Muscle of leg (tissue), 11 donors: ENCODE measurements around the gene ASCL5. TPM values are rescaled to one million over a fixed set of nuclear protein-coding genes. Genes with fewer than 3 reads are reported as not detected.

Experiments used
- DNase-seq: peaks from one replicate; pipeline ENCODE4 v3.0.0; 2013
- H3K27ac ChIP-seq: one replicate; pipeline ENCODE4 v1.5.1; 2013; ENCODE audit warnings: mild to moderate bottlenecking, low read length, control low read depth
- H3K27me3 ChIP-seq: one replicate; pipeline ENCODE4 v1.6.1; 2013; ENCODE audit warnings: low read length; ENCODE audit not compliant: control insufficient read depth, insufficient read depth
- H3K36me3 ChIP-seq: one replicate; pipeline ENCODE4 v1.6.1; 2013; ENCODE audit warnings: low read length; ENCODE audit not compliant: control insufficient read depth, insufficient read depth
- H3K4me1 ChIP-seq: one replicate; pipeline ENCODE4 v1.6.1; 2013; ENCODE audit warnings: low read length; ENCODE audit not compliant: control insufficient read depth, insufficient read depth
- H3K4me3 ChIP-seq: one replicate; pipeline ENCODE4 v1.5.1; 2013; ENCODE audit warnings: low read length, control low read depth
- H3K9me3 ChIP-seq: replicated peaks from 2 replicates; pipeline ENCODE4 v1.6.1; 2013; ENCODE audit warnings: low read depth, low read length; ENCODE audit not compliant: control insufficient read depth
- WGBS: methylation state at CpG from one replicate; pipeline ENCODE4 v1.1.5; 2013; ENCODE audit warnings: missing lambda C conversion rate; ENCODE audit not compliant: insufficient coverage; 5-methylcytosine and 5-hydroxymethylcytosine counted together
- polyA plus RNA-seq, 8 donors: library from polyadenylated mRNA; unstranded; fragments of 120-200 nt; gene quantifications; one replicate each; pipeline versions ENCODE4 v1.2.1 to v1.2.3, GENCODE V29; 2013; ENCODE audit warnings: inconsistent platforms in 1 of 8, low replicate concordance in 1 of 8; ENCODE audit not compliant: insufficient read length in 8 of 8, insufficient read depth in 1 of 8
- total RNA-seq: library from RNA; stranded (reverse); fragments of 120-200 nt; gene quantifications from one replicate; pipeline ENCODE4 v1.2.4, GENCODE V29; 2013

ASCL5 gene
- total and polyA plus RNA-seq, 9 donors = 0.04 to 0.40 (median 0.25) TPM; not detected in 1

DNA sequence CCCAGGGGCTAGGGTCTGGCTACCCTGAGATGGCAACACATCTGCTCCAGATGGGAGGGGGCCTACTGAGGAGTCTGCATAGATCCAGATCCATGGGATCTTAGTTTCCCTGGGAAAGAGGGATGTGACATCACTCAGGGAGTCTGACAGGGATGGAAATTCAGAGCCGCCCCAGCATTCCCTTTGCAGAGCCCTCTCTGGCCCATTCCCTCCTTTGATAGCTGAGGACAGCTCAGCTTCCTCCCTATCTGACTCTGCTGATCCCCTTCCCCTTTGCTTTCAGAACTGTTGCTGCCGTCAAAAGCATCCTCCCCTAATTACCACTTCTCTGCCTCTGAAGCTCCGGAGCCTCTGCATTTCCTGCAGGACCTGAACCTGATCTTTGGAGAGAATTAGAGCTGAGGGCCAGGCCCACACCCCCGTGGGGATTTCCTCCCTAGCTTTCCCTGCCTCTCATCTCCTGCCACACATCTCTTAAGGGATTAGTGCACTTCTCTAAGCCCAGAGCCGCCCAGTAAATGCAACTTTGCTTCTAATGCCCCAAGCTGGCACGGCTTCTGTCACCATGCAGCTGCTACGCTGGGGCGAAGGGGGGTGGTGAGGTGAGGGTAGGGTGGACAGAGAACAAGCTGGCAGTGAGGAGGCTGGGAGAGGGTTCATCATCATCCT lies 9.5 kb upstream of the ASCL5 start:
- WGBS = 64% methylated on average over 6 of the region's 8 CpGs
- Histone ChIP-seq H3K27me3 (no peaks in the 10 kb centered on the region), H3K27ac (no peak overlapping the region), H3K36me3 (peaks cover 75% of the 10 kb centered on the region), H3K4me3 (no peak overlapping the region), H3K4me1 (peaks cover 28% of the 10 kb centered on the region), H3K9me3 (no peaks in the 10 kb centered on the region)
- DNase-seq = no peak

DNA sequence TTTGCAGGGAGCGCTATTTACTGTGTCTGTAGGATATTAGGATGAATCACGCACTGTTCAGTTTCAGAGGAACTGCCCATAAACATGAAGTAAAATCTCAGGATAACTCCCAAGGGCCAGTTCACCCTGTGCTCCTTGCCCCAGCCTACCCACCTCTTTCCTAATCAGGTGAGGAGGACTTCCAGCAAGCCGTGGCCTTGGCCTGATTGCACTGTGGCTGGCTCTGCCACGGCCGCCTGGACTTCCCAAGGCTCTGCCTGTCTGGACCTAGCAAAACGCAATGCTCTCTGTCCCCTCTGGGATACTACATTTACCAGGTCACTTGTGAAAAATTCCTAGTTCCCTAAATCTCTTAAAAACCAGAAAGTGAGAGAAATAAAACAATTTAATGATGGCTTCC lies 7.4 kb upstream of the ASCL5 start:
- Histone ChIP-seq H3K27me3 (no peaks in the 10 kb centered on the region), H3K4me3 (no peak overlapping the region), H3K9me3 (no peaks in the 10 kb centered on the region), H3K27ac (no peak overlapping the region), H3K36me3 (peaks cover 55% of the 10 kb centered on the region), H3K4me1 (peaks cover 28% of the 10 kb centered on the region)
- 60% methylated on average over 4 of the region's 6 CpGs for WGBS
- no peak for DNase-seq

DNA sequence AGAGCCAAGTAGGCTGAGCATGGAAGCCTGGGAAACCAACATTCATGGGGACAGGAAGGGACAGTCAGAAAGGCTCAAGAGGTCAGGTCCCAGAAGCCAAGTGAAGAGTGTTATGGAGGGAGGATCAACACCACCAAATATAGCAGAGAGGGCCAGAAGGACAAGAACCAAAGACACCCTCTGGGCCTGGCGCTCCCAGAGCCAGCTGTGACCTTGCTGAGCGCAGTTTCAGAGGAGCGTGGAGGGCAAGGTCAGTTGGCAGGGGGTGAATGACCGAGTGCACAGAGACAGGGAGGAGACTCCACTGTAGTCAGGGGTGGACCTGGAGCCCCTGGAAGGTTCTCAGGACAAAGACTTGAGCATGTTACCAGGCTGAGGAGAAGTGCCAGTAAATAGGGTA lies 4.4 kb upstream of the ASCL5 start:
- Histone ChIP-seq H3K27ac (no peak overlapping the region), H3K9me3 (no peaks in the 10 kb centered on the region), H3K27me3 (no peaks in the 10 kb centered on the region), H3K4me3 (no peak overlapping the region), H3K4me1 (peaks cover 26% of the 10 kb centered on the region), H3K36me3 (peaks cover 31% of the 10 kb centered on the region)
- 80% methylated on average over 4 of the region's 4 CpGs for WGBS
- no peak for DNase-seq

DNA sequence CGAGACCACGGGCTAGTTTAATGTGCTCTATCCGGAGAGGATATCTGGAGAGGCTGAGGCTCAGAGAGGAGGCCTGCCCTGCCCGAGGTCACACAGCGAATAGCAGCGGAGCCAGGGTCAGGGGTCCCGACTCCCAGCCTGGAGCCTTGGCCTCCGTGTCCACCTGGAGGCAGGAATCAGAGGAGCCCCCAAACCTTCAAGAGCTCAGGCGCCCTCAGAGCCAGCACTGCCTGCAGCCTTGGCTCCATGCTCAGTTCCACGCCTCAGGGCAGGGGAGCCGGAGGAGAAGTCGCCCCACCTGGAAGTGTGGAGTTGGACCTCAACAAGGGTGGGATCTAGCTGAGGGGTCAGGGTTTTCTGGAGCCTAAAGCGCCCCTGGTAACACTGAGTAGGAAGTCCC lies 2.0 kb upstream of the ASCL5 start:
- Histone ChIP-seq H3K27ac (no peak overlapping the region), H3K27me3 (no peaks in the 10 kb centered on the region), H3K4me3 (no peak overlapping the region), H3K4me1 (peaks cover 36% of the 10 kb centered on the region), H3K36me3 (peaks cover 8% of the 10 kb centered on the region), H3K9me3 (no peaks in the 10 kb centered on the region)
- DNase-seq = no peak
- WGBS = 93% methylated on average over 9 of the region's 13 CpGs

DNA sequence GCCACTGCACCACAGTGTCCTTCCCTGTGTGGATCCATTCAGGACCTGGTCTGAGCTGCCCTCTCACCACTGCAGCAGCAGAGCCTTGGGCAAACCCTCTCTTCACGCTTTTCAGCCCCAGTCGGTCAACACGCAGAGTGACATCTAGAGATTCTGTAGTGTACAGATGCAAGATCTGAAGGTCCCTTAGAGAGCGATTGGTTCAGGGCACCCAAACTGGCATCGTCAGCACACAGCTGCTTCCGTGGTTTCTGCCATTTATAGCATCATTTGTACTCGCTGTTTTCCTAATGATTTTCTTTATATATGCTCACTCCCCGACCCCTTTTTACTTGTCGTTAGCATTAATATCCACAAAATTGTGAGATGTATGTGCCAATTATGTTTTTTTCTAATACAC lies 1.5 kb upstream of the ASCL5 start:
- Histone ChIP-seq H3K9me3 (no peaks in the 10 kb centered on the region), H3K27me3 (no peaks in the 10 kb centered on the region), H3K4me3 (no peak overlapping the region), H3K4me1 (peaks cover 36% of the 10 kb centered on the region), H3K27ac (no peak overlapping the region), H3K36me3 (peaks cover 6% of the 10 kb centered on the region)
- 92% methylated on average over 4 of the region's 9 CpGs for WGBS
- no peak for DNase-seq

DNA sequence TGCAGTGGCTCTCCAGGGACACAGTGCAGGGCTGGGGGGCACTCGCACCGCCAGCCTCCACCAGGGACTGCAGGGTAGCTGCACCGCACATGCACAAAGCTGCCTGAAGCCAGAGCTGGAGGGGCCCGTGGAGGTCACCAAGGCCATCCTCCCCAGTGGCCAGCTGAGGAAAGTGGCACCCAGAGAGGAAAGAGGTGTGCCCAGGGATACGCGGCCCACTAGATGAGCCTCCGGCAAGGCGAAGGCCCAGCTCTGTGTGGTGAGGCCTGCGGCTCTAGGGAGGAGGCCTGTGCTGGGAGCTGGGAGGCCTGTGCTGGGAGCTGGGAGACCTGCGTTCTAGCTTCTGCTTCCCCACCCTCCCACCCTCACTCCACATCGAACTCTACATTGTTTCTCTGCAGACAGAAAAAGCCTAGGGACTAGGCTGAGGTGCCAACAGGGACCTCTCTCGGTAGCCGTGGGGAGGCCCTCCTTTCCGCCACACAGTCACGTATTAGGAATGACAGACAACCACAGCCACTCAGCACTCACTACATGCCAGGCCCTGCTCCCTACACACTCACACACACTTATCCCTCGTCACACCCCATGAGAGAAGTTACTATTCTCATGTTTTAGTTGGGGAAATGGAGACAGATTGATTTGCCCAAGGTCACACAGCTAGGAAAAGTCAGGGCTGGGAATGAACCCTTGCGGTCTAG lies 921 bp upstream of the ASCL5 start:
- no peak for DNase-seq
- no peaks in the 10 kb centered on the region for H3K9me3 ChIP-seq
- 90% methylated on average over 5 of the region's 17 CpGs for WGBS
- peaks cover 36% of the 10 kb centered on the region for H3K4me1 ChIP-seq
- no peaks in the 10 kb centered on the region for H3K27me3 ChIP-seq
- H3K4me3 ChIP-seq = no peak overlapping the region
- peaks cover 3% of the 10 kb centered on the region for H3K36me3 ChIP-seq
- no peak overlapping the region for H3K27ac ChIP-seq

DNA sequence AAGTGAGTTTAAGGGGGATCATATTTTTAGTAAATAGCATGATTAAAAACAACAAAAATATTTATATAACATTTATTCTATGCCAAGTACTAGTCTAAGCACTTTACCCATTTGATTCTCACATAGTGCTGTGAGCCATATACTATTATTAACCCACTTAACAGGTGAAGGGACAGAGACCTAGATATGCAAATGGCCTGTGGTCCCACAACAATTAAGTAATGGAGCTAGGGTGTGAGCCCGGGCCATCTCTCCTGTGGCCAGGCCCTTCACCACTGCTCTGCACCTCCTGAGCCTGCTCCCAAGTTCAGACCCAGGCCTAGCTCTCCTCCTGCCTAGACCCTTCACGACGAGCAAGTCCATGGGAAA lies 537 bp downstream of the ASCL5 start:
- H3K4me3 ChIP-seq = no peak overlapping the region
- no peaks in the 10 kb centered on the region for H3K9me3 ChIP-seq
- H3K27ac ChIP-seq = no peak overlapping the region
- no peaks in the 10 kb centered on the region for H3K27me3 ChIP-seq
- no peak for DNase-seq
- WGBS = 67% methylated on average over 3 of the region's 3 CpGs
- peaks cover 36% of the 10 kb centered on the region for H3K4me1 ChIP-seq
- H3K36me3 ChIP-seq = no peaks in the 10 kb centered on the region

DNA sequence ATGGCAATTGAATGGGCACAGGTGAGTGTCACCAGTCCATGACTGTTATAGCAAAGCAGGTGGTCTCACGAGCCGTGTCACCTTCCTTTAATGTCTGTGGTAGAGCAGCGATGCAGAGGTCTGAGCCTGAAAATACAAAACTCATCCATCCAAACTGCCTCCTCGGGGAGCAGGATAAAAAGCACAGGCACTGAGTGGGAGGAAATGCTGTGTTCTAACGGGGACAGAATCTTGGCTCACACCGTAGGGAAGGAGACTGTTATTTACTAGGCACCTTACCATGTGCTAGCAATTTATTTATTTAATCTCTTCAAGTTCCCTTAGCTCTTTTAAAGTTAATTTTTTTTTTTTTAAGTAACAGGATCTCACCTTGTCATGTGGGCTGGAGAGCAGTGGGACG lies 1.2 kb downstream of the ASCL5 start:
- peaks cover 37% of the 10 kb centered on the region for H3K4me1 ChIP-seq
- no peaks in the 10 kb centered on the region for H3K9me3 ChIP-seq
- H3K27me3 ChIP-seq = no peaks in the 10 kb centered on the region
- H3K27ac ChIP-seq = no peak overlapping the region
- peak; percentile 44 for DNase-seq
- WGBS = no CpG with 5 or more reads among the region's 7 CpGs
- no peaks in the 10 kb centered on the region for H3K36me3 ChIP-seq
- H3K4me3 ChIP-seq = no peak overlapping the region

DNA sequence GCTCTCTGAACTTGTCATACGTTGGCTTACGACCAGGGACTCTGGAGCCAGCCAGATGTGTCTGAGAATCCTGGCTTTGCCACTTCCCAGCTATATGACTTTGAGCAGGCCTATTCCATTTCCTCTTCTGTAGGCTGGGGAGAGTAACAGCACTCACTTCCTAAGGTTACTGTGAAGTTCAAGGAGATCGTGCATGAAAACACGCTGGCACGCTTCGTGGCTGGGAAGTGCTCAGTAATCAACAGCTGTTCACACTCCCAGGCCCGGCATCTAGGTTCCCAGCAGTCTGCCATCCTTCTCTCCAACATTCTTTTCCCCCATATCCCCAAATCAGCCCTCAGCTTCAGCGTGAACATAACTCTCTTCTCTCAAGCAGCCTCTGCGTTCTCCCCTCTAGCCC lies 2.0 kb downstream of the ASCL5 start:
- Histone ChIP-seq H3K4me3 (no peak overlapping the region), H3K9me3 (no peaks in the 10 kb centered on the region), H3K27me3 (no peaks in the 10 kb centered on the region), H3K36me3 (no peaks in the 10 kb centered on the region), H3K27ac (no peak overlapping the region), H3K4me1 (peaks cover 44% of the 10 kb centered on the region)
- 35% methylated on average over 9 of the region's 9 CpGs for WGBS
- DNase-seq = peak; percentile 42

DNA sequence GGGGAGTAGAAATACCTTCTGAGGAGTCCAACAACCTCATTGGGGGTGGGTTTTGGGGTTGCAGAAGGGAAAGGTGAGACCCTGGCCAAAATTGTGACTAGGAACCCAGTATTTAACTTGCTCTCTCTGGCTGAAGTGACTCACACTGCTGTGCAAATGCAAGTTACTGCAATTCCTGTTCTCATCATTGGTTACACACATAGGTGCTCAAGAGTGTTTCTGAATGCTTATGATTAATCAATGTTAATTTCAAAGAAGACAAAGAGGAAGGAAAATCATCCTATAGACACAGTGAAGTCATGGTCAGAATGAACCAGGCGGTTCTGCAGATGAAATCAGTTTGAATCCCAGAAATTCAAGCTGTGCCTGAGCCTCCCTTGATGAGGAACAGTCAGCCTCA lies 3.1 kb downstream of the ASCL5 start:
- no peaks in the 10 kb centered on the region for H3K36me3 ChIP-seq
- no peaks in the 10 kb centered on the region for H3K27me3 ChIP-seq
- H3K9me3 ChIP-seq = no peaks in the 10 kb centered on the region
- H3K4me3 ChIP-seq = no peak overlapping the region
- 50% methylated on average over 1 of the region's 1 CpG for WGBS
- DNase-seq = no peak
- H3K27ac ChIP-seq = no peak overlapping the region
- H3K4me1 ChIP-seq = peaks cover 52% of the 10 kb centered on the region
